ENCODE data around the gene VPS29. TPM values are rescaled to one million over a fixed set of nuclear protein-coding genes. Genes with fewer than 3 reads are reported as not detected.

Gene VPS29
- total RNA-seq (100 to 1,000 TPM; 117 to 121 TPM), polyA plus RNA-seq (100 to 1,000 TPM; 164 to 237 TPM)

DNA sequence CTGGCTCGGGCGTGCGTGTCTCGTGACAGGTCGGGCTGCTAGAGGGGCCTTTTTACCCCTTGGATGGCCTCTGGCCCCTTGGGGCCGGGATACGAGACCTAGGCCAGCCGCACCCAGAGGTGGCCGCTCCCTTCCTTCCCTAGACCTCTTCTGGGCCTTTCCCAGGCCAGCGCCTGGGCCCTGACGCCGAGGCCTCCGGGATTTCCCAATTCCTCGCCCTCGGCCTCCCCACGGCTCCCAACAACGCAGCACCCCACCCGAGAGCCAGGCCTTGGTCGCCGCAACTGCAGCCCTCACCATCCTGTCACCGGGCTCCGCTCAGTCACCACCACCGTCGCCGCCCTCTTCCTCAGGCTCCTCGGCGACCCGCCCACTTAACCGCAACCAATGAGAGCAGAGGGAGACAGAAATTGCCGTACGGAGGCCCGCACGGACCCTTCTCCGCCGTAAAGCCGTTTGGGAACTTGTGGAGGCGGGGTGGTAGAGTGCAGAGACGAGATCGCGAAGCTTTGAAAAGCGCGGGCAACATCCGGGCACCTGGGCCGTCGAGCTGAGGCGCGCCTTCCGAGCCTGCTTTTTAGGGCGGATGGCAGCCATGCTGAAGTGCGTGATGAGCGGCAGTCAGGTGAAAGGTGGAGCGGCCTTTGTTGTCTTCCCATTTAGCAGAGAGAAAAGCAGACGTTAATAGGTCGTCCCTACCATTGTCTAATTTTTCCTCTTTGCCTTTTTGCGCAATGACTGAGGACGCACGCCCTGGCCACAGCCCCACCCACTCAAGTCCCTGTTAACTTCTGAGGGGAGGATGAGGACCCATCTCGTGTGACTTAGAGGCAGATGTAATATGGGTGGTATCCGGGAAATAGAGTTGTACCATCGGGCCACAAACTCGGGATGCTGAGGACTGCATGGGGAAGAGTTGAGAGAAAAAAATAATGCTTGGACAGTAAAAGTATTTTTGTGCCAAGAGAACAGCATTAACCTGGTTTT is at the start of gene VPS29, which contains the start of gene RAD9B:
VPS29 (minus strand) TSS at position 360 of the 987 bp plus-strand sequence; CDS start at position 300, 60 bp downstream.
RAD9B (plus strand) TSS at position 580 of the 987 bp plus-strand sequence; CDS start at position 587, 7 bp downstream.
- H3K36me3 Mint-ChIP-seq: peaks cover 0 to 12% of the 10 kb centered on the region in 2 donors
- H3K4me3 Mint-ChIP-seq: peak within 1 kb of the TSS; percentile 96 to 99 (median 98)
- H3K27me3 ChIP-seq (ENCODE audit: insufficient read depth, low read length): no peaks in the 10 kb centered on the region
- peak within 1 kb of the TSS; percentile 94 for H3K27ac ChIP-seq (ENCODE audit: low read depth, low read length)
- DNase-seq: peak; percentile 99 to 100 (median 99)
- H3K4me1 ChIP-seq (ENCODE audit: insufficient read depth, low read length): peaks cover 35% of the 10 kb centered on the region
- H3K4me3 ChIP-seq (ENCODE audit: low read length in 2 of 2): peak within 1 kb of the TSS; percentile 85 to 91
- intact Hi-C loops (cut with micrococcal nuclease): loop anchor here (1.0 to 5.0 kb wide), 8 partner anchors 9 to 385 kb away; partner anchors contain the start of genes ARPC3, ATP2A2, FAM216A and GPN3
- ChIA-PET POLR2A (ENCODE audit: partially characterized antibody) (interaction anchor here (0.6 to 5.0 kb wide), 22 partner anchors 10 to 497 kb away, joined by 3 to 74 read pairs (median 4); partner anchors contain the start of genes ARPC3, ATP2A2, FAM216A and GPN3), CTCF (ENCODE audit: partially characterized antibody) (interaction anchor here (0.9 to 7.2 kb wide), 8 partner anchors 11 to 112 kb away, joined by 3 to 43 read pairs (median 5); partner anchors contain the start of genes ARPC3, FAM216A, GPN3 and TCTN1)
- H3K36me3 ChIP-seq (ENCODE audit: insufficient read depth, low read length): no peaks in the 10 kb centered on the region
- peaks cover 0 to 2% (median 0%) of the 10 kb centered on the region in 8 donors for H3K9me3 Mint-ChIP-seq
- peaks cover 20 to 44% (median 30%) of the 10 kb centered on the region in 4 donors for H3K4me1 Mint-ChIP-seq
- H3K9me3 ChIP-seq (ENCODE audit: control insufficient read depth in 1 of 2, low read length in 2 of 2): no peaks in the 10 kb centered on the region
- no peaks in the 10 kb centered on the region for H3K27me3 Mint-ChIP-seq
- H3K27ac Mint-ChIP-seq: peak within 1 kb of the TSS; percentile 95 to 99 (median 97)

DNA sequence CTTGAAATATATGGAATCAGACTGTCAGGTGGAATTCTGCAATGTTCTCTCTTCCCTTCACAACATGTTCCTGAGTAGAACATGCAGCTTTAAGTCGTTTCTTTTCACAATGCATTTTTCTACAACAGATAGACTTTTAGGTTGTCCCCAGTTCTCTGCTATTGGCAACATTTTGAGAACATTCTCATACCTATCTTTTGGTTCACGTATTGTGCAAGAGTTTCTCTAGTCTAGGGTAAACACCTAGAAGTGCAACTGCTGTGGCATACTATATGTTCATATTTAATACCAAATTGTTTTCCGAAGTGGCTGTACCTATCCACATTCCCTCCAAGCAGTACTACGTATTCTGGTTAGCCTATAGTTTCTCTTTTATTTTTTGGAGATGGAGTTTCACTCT is 49.1 kb upstream of the VPS29 start:
- POLR2A ChIA-PET (ENCODE audit: partially characterized antibody): interaction anchor here (4.5 kb wide), 1 partner anchor 50 kb away, joined by 34 read pairs; no protein-coding TSS in a partner anchor
- Histone ChIP-seq H3K9me3 (ENCODE audit: control insufficient read depth in 1 of 2, low read length in 2 of 2) (no peaks in the 10 kb centered on the region), H3K27ac (ENCODE audit: low read depth, low read length) (no peak overlapping the region), H3K27me3 (ENCODE audit: insufficient read depth, low read length) (no peaks in the 10 kb centered on the region), H3K36me3 (ENCODE audit: insufficient read depth, low read length) (peaks cover 7% of the 10 kb centered on the region), H3K4me1 (ENCODE audit: insufficient read depth, low read length) (peaks cover 17% of the 10 kb centered on the region), H3K4me3 (ENCODE audit: low read length in 2 of 2) (no peak overlapping the region)
- H3K4me3 Mint-ChIP-seq: no peak overlapping the region
- H3K27me3 Mint-ChIP-seq: no peaks in the 10 kb centered on the region
- intact Hi-C loops (cut with micrococcal nuclease): no loop called here
- peaks cover 21 to 41% of the 10 kb centered on the region in 2 donors for H3K36me3 Mint-ChIP-seq
- CTCF ChIA-PET (ENCODE audit: partially characterized antibody): interaction anchor here (1.1 to 8.7 kb wide), 14 partner anchors 10 to 277 kb away, joined by 3 to 282 read pairs (median 6); partner anchors contain the start of genes ARPC3, FAM216A and GPN3
- H3K27ac Mint-ChIP-seq: peak overlapping the region in 1 of 7 donors; percentile 60
- no peaks in the 10 kb centered on the region for H3K9me3 Mint-ChIP-seq
- DNase-seq: no peak
- H3K4me1 Mint-ChIP-seq: peaks cover 30 to 51% (median 39%) of the 10 kb centered on the region in 4 donors

DNA sequence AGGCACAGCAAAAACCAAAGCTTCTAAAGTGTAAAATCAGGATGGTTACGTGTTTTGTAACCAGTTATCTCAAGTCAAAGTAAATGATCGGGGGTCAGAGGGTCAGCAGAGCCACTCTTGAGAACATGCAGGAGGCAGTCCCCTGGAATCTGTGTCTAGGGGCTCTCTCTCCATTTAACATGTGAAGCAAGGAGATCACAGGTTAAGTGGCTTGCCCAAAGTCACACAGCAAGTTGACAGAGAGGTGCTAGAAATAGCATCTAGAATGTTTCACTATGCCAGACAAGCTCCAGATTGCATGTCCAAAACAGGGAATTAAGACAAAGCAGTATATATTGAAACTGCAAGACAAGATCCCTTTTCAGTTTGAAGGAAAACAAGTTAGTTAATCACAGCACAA is 47.8 kb upstream of the VPS29 start:
- no peak overlapping the region for H3K27ac ChIP-seq (ENCODE audit: low read depth, low read length)
- peaks cover 7% of the 10 kb centered on the region for H3K36me3 ChIP-seq (ENCODE audit: insufficient read depth, low read length)
- peak overlapping the region in 4 of 7 donors; percentile 1 to 43 (median 29) for H3K27ac Mint-ChIP-seq
- no peak overlapping the region for H3K4me3 ChIP-seq (ENCODE audit: low read length in 2 of 2)
- POLR2A ChIA-PET (ENCODE audit: partially characterized antibody): interaction anchor here (0.6 to 1.8 kb wide), 3 partner anchors 55 to 481 kb away, joined by 3 to 5 read pairs (median 4); partner anchors contain the start of gene ARPC3
- no peaks in the 10 kb centered on the region for H3K9me3 ChIP-seq (ENCODE audit: control insufficient read depth in 1 of 2, low read length in 2 of 2)
- no peak overlapping the region for H3K4me3 Mint-ChIP-seq
- H3K4me1 ChIP-seq (ENCODE audit: insufficient read depth, low read length): peaks cover 12% of the 10 kb centered on the region
- H3K9me3 Mint-ChIP-seq: no peaks in the 10 kb centered on the region
- intact Hi-C loops (cut with micrococcal nuclease): no loop called here
- DNase-seq: no peak
- CTCF ChIA-PET (ENCODE audit: partially characterized antibody): interaction anchor here (0.7 to 8.7 kb wide), 3 partner anchors 52 to 92 kb away, joined by 3 to 282 read pairs (median 3); no protein-coding TSS in a partner anchor
- peaks cover 29 to 50% of the 10 kb centered on the region in 2 donors for H3K36me3 Mint-ChIP-seq
- no peaks in the 10 kb centered on the region for H3K27me3 ChIP-seq (ENCODE audit: insufficient read depth, low read length)
- peaks cover 23 to 45% (median 28%) of the 10 kb centered on the region in 4 donors for H3K4me1 Mint-ChIP-seq
- no peaks in the 10 kb centered on the region for H3K27me3 Mint-ChIP-seq

GRCh38 chr12:110548678-110549077 is 46.8 kb upstream of the VPS29 start:
- ChIA-PET CTCF (ENCODE audit: partially characterized antibody) (interaction anchor here (0.6 to 8.7 kb wide), 6 partner anchors 9 to 349 kb away, joined by 3 to 282 read pairs (median 3); no protein-coding TSS in a partner anchor), POLR2A (ENCODE audit: partially characterized antibody) (interaction anchor here (0.8 to 1.8 kb wide), 3 partner anchors 17 to 98 kb away, joined by 3 to 4 read pairs (median 4); partner anchors contain the start of genes ARPC3 and FAM216A)
- intact Hi-C loops (cut with micrococcal nuclease): no loop called here
- Histone ChIP-seq H3K36me3 (ENCODE audit: insufficient read depth, low read length) (peaks cover 7% of the 10 kb centered on the region), H3K4me1 (ENCODE audit: insufficient read depth, low read length) (peaks cover 9% of the 10 kb centered on the region), H3K27ac (ENCODE audit: low read depth, low read length) (no peak overlapping the region), H3K9me3 (ENCODE audit: control insufficient read depth in 1 of 2, low read length in 2 of 2) (no peaks in the 10 kb centered on the region), H3K4me3 (ENCODE audit: low read length in 2 of 2) (no peak overlapping the region), H3K27me3 (ENCODE audit: insufficient read depth, low read length) (no peaks in the 10 kb centered on the region)
- DNase-seq: no peak
- H3K4me1 Mint-ChIP-seq: peaks cover 23 to 47% (median 26%) of the 10 kb centered on the region in 4 donors
- peak overlapping the region in 6 of 7 donors; percentile 6 to 78 (median 56) for H3K27ac Mint-ChIP-seq
- H3K4me3 Mint-ChIP-seq: no peak overlapping the region
- H3K36me3 Mint-ChIP-seq: peaks cover 29 to 57% of the 10 kb centered on the region in 2 donors
- no peaks in the 10 kb centered on the region for H3K27me3 Mint-ChIP-seq
- H3K9me3 Mint-ChIP-seq: no peaks in the 10 kb centered on the region

DNA sequence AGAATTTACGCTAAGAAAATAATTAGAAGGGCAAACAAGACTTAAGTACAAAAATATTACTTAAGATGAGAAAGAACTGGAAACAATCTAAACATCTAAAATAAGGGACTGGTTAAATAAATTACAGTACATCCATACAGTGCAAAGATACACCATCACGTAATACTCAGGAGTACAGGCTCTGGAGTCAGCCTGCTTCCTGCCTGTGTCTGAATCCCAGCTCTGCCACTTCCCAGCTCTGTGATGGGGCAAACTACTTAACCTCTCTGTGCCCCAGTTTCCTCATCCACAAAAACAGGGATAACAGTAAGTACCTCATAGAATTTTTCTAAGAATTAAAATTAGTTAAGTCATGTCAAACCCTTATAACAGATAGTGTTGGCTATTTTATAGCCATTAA is 45.2 kb upstream of the VPS29 start:
- peak overlapping the region in 1 of 7 donors; percentile 33 for H3K27ac Mint-ChIP-seq
- peaks cover 37 to 65% of the 10 kb centered on the region in 2 donors for H3K36me3 Mint-ChIP-seq
- no peak overlapping the region for H3K27ac ChIP-seq (ENCODE audit: low read depth, low read length)
- peaks cover 14% of the 10 kb centered on the region for H3K36me3 ChIP-seq (ENCODE audit: insufficient read depth, low read length)
- H3K9me3 Mint-ChIP-seq: no peaks in the 10 kb centered on the region
- no peak overlapping the region for H3K4me3 ChIP-seq (ENCODE audit: low read length in 2 of 2)
- no peaks in the 10 kb centered on the region for H3K27me3 Mint-ChIP-seq
- CTCF ChIA-PET (ENCODE audit: partially characterized antibody): interaction anchor here (8.7 kb wide), 1 partner anchor 55 kb away, joined by 282 read pairs; no protein-coding TSS in a partner anchor
- intact Hi-C loops (cut with micrococcal nuclease): no loop called here
- peaks cover 24 to 53% (median 29%) of the 10 kb centered on the region in 4 donors for H3K4me1 Mint-ChIP-seq
- no peaks in the 10 kb centered on the region for H3K27me3 ChIP-seq (ENCODE audit: insufficient read depth, low read length)
- no peak for DNase-seq
- POLR2A ChIA-PET (ENCODE audit: partially characterized antibody): no interaction called here
- peaks cover 5% of the 10 kb centered on the region for H3K4me1 ChIP-seq (ENCODE audit: insufficient read depth, low read length)
- no peaks in the 10 kb centered on the region for H3K9me3 ChIP-seq (ENCODE audit: control insufficient read depth in 1 of 2, low read length in 2 of 2)
- no peak overlapping the region for H3K4me3 Mint-ChIP-seq

DNA sequence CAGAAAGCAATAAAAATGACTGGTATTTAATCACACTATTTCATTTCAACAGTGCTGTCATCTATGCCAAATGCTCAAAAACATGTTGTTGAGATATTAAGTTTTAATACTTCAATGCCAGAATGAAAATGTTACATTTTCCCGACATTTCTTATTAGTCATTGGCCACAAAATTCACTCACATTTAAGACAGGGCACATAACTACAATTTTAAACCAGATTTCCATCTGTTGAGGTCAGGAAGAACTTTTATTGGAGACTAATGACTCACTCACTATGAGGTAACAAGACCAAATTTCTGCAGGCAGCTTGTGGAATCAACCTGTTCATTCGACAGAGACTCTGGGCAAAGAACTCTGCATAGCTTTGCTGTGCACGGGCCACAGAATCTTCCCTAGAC is 44.4 kb upstream of the VPS29 start:
- H3K27me3 Mint-ChIP-seq: no peaks in the 10 kb centered on the region
- Histone ChIP-seq H3K27me3 (ENCODE audit: insufficient read depth, low read length) (no peaks in the 10 kb centered on the region), H3K27ac (ENCODE audit: low read depth, low read length) (no peak overlapping the region), H3K4me3 (ENCODE audit: low read length in 2 of 2) (no peak overlapping the region), H3K4me1 (ENCODE audit: insufficient read depth, low read length) (peaks cover 5% of the 10 kb centered on the region), H3K9me3 (ENCODE audit: control insufficient read depth in 1 of 2, low read length in 2 of 2) (no peaks in the 10 kb centered on the region), H3K36me3 (ENCODE audit: insufficient read depth, low read length) (peaks cover 11% of the 10 kb centered on the region)
- H3K4me3 Mint-ChIP-seq: no peak overlapping the region
- peak overlapping the region in 4 of 7 donors; percentile 14 to 58 (median 37) for H3K27ac Mint-ChIP-seq
- peaks cover 35 to 61% of the 10 kb centered on the region in 2 donors for H3K36me3 Mint-ChIP-seq
- H3K9me3 Mint-ChIP-seq: no peaks in the 10 kb centered on the region
- H3K4me1 Mint-ChIP-seq: peaks cover 20 to 49% (median 25%) of the 10 kb centered on the region in 4 donors
- CTCF ChIA-PET (ENCODE audit: partially characterized antibody): no interaction called here
- intact Hi-C loops (cut with micrococcal nuclease): no loop called here
- POLR2A ChIA-PET (ENCODE audit: partially characterized antibody): no interaction called here
- no peak for DNase-seq

Data from CD4-positive, alpha-beta memory T cell (primary cell).